HG03457 (cell line): ENCODE measurements around the gene MAPKAPK2.
A peak's percentile ranks its signal among the peaks of the same experiment; 100 is the strongest.

Experiments used
- ATAC-seq: cut with Tn5 transposase; IDR thresholded peaks from one replicate; pipeline ENCODE4 v1.9.1; 2021; ENCODE audit warnings: moderate number of reproducible peaks; ENCODE audit not compliant: unreplicated experiment

Gene MAPKAPK2

GRCh38 chr1:206702260-206702659 is 17.6 kb downstream of the MAPKAPK2 start:
- ATAC-seq, result no peak

GRCh38 chr1:206702803-206703202 is 18.1 kb downstream of the MAPKAPK2 start:
- ATAC-seq, result no peak

GRCh38 chr1:206703661-206704060 is 19.0 kb downstream of the MAPKAPK2 start:
- no peak for ATAC-seq

GRCh38 chr1:206704226-206704625 is 19.5 kb downstream of the MAPKAPK2 start:
- ATAC-seq, result no peak

GRCh38 chr1:206705191-206705590 is 20.5 kb downstream of the MAPKAPK2 start:
- ATAC-seq, result no peak

GRCh38 chr1:206705726-206706297 is 21.1 kb downstream of the MAPKAPK2 start:
- ATAC-seq, result no peak

GRCh38 chr1:206706298-206706791 is 21.6 kb downstream of the MAPKAPK2 start:
- no peak for ATAC-seq

- ATAC-seq, result no peak
These were observed 22.2 kb downstream of the MAPKAPK2 start for GRCh38 chr1:206706806-206707366.

GRCh38 chr1:206708058-206708457 is 23.4 kb downstream of the MAPKAPK2 start:
- no peak for ATAC-seq

GRCh38 chr1:206708882-206709281 is 24.2 kb downstream of the MAPKAPK2 start:
- no peak for ATAC-seq

GRCh38 chr1:206709322-206709721 is 24.6 kb downstream of the MAPKAPK2 start:
- ATAC-seq, result no peak

GRCh38 chr1:206709772-206710459 is 25.2 kb downstream of the MAPKAPK2 start:
- no peak for ATAC-seq

GRCh38 chr1:206710460-206710823 is 25.7 kb downstream of the MAPKAPK2 start:
- no peak for ATAC-seq

- ATAC-seq, result no peak
These were observed 28.4 kb downstream of the MAPKAPK2 start for GRCh38 chr1:206713070-206713469.

GRCh38 chr1:206713910-206714312 is 29.2 kb downstream of the MAPKAPK2 start:
- no peak for ATAC-seq

GRCh38 chr1:206714331-206715058 is 29.8 kb downstream of the MAPKAPK2 start:
- no peak for ATAC-seq

GRCh38 chr1:206715120-206715519 is 30.4 kb downstream of the MAPKAPK2 start:
- ATAC-seq, result no peak

GRCh38 chr1:206715552-206716158 is 30.9 kb downstream of the MAPKAPK2 start:
- ATAC-seq, result no peak

GRCh38 chr1:206716159-206716869 is 31.6 kb downstream of the MAPKAPK2 start:
- ATAC-seq, result no peak

GRCh38 chr1:206716870-206717673 is 32.4 kb downstream of the MAPKAPK2 start:
- peak; percentile 76 for ATAC-seq
